Gastroesophageal sphincter (tissue), 4 donors: ENCODE measurements around the gene WDFY1. TPM values are rescaled to one million over a fixed set of nuclear protein-coding genes. Genes with fewer than 3 reads are reported as not detected.

Experiments used
- ATAC-seq: fragments of 150-250 bp; one replicate; pipeline ENCODE4 v1.9.1; 2016; ENCODE audit warnings: mild to moderate bottlenecking, moderate library complexity
- H3K27ac ChIP-seq, 4 donors: fragments of 200-600 bp; sonication (generic) in 3 of 4; 1 replicate in 3 of 4; 2 replicates in 1 of 4; pipeline ENCODE4 v1.5.1; 2016 to 2019
- H3K27me3 ChIP-seq: fragments of 200-600 bp; sonication (generic); one replicate; pipeline ENCODE4 v1.5.1; 2019
- H3K36me3 ChIP-seq, 2 donors: fragments of 200-600 bp; sonication (generic); one replicate each; pipeline ENCODE4 v1.5.1; 2019; ENCODE audit warnings: control low read depth in 1 of 2
- H3K4me1 ChIP-seq, 3 donors: fragments of 200-600 bp; sonication (generic); 1 replicate in 2 of 3; 2 replicates in 1 of 3; pipeline ENCODE4 v1.5.1; 2016 to 2019; ENCODE audit warnings: control low read depth in 2 of 3
- H3K4me3 ChIP-seq, 2 donors: fragments of 200-600 bp; sonication (generic); one replicate each; pipeline ENCODE4 v1.5.1; 2019; ENCODE audit warnings: mild to moderate bottlenecking in 1 of 2, moderate library complexity in 1 of 2
- H3K9me3 ChIP-seq, 3 donors: fragments of 200-600 bp; sonication (generic); one replicate each; pipeline ENCODE4 v1.5.1; 2017 to 2019; ENCODE audit warnings: control low read depth in 2 of 3
- EP300 ChIP-seq: sonication (generic); formaldehyde crosslinking; IDR thresholded peaks from one replicate; pipeline ENCODE4 v1.6.1; 2017; ENCODE audit warnings: antibody characterized with exemption, mild to moderate bottlenecking
- POLR2A ChIP-seq, 2 donors: fragments of 450-650 bp; IDR thresholded peaks; one replicate each; pipeline ENCODE4 v1.6.1; 2017; ENCODE audit warnings: antibody characterized with exemption in 2 of 2, mild to moderate bottlenecking in 2 of 2, moderate library complexity in 1 of 2
- POLR2AphosphoS5 ChIP-seq: sonication (generic); formaldehyde crosslinking; IDR thresholded peaks from one replicate; pipeline ENCODE4 v1.6.1; 2017; ENCODE audit warnings: antibody characterized with exemption
- WGBS, 2 donors: methylation state at CpG; one replicate each; pipeline ENCODE4 v1.1.5; 2018; ENCODE audit warnings: low coverage in 1 of 2; 5-methylcytosine and 5-hydroxymethylcytosine counted together
- total RNA-seq, 4 donors: library from RNA; depleted of rRNA; stranded (reverse); fragments of >200 nt; gene quantifications; one replicate each; pipeline ENCODE4 v1.1.0, GENCODE V29; 2016
- TF ChIP-seq, protein P1 (sequence below), 4 experiments: fragments of 200-600 bp in 2 of 4; fragments of 450-650 bp in 2 of 4; sonication (generic) in 1 of 4; IDR thresholded peaks; one replicate each; pipeline ENCODE4 v1.5.1; 2017 to 2019; ENCODE audit warnings: antibody characterized with exemption in 4 of 4, mild to moderate bottlenecking in 2 of 4, moderate library complexity in 2 of 4

Gene WDFY1
- total RNA-seq, 4 donors from 2014 or later: 26.3 to 49.7 (median 39.3) TPM

DNA sequence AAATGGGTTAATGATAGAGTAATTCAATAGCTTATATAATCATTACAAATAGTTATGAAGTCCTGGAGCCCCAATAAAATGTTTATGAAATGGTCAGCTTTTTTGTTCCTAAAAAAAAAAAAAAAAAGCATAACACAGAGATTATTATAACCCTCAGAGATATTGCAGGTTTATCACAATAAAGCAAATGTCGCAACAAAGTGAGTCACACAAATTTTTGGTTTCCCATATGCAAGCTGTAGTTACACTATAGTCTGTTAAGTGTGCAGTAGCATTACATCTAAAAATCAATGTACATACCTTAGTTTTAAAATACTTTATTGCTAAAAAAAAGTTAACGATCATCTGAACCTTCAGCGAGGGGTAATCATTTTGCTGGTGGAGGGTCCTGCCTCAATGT is 20.0 kb downstream of the WDFY1 start:
- no peak for ATAC-seq

GRCh38 chr2:223923976-223924375 is 21.2 kb downstream of the WDFY1 start:
- Histone ChIP-seq H3K4me1 (peaks cover 0 to 17% (median 0%) of the 10 kb centered on the region in 3 donors), H3K36me3 (no peaks in the 10 kb centered on the region), H3K9me3 (peaks cover 0 to 14% (median 0%) of the 10 kb centered on the region in 3 donors), H3K4me3 (no peak overlapping the region), H3K27me3 (no peaks in the 10 kb centered on the region), H3K27ac (no peak overlapping the region)
- WGBS, 2 donors: 44 to 58% methylated on average over 2 of the region's 2 CpGs
- no peak for ATAC-seq
- TF ChIP-seq POLR2AphosphoS5 (no peak), POLR2A (IDR thresholded peaks at IDR 0.05) (no peak), EP300 (no peak)
- TF ChIP-seq, protein P1, sequence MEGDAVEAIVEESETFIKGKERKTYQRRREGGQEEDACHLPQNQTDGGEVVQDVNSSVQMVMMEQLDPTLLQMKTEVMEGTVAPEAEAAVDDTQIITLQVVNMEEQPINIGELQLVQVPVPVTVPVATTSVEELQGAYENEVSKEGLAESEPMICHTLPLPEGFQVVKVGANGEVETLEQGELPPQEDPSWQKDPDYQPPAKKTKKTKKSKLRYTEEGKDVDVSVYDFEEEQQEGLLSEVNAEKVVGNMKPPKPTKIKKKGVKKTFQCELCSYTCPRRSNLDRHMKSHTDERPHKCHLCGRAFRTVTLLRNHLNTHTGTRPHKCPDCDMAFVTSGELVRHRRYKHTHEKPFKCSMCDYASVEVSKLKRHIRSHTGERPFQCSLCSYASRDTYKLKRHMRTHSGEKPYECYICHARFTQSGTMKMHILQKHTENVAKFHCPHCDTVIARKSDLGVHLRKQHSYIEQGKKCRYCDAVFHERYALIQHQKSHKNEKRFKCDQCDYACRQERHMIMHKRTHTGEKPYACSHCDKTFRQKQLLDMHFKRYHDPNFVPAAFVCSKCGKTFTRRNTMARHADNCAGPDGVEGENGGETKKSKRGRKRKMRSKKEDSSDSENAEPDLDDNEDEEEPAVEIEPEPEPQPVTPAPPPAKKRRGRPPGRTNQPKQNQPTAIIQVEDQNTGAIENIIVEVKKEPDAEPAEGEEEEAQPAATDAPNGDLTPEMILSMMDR (IDR thresholded peaks at IDR 0.05): no peak

More for the DNA sequence above, 20.0 kb downstream of the WDFY1 start:
- Histone ChIP-seq H3K4me1 (peaks cover 0 to 21% (median 0%) of the 10 kb centered on the region in 3 donors), H3K9me3 (peaks cover 0 to 14% (median 0%) of the 10 kb centered on the region in 3 donors), H3K4me3 (no peak overlapping the region), H3K36me3 (no peaks in the 10 kb centered on the region), H3K27me3 (no peaks in the 10 kb centered on the region), H3K27ac (no peak overlapping the region)
- no peak for TF ChIP-seq POLR2AphosphoS5
- TF ChIP-seq, protein P1 (IDR thresholded peaks at IDR 0.05): no peak
- 91 to 93% methylated on average over 3 of the region's 3 CpGs for WGBS, 2 donors

- WGBS, 2 donors: 69 to 71% methylated on average over 2 to 3 of the region's 3 CpGs
- ATAC-seq: no peak
- H3K4me3 ChIP-seq: no peak overlapping the region
Measured at GRCh38 chr2:223922308-223922707, 22.8 kb downstream of the WDFY1 start.

DNA sequence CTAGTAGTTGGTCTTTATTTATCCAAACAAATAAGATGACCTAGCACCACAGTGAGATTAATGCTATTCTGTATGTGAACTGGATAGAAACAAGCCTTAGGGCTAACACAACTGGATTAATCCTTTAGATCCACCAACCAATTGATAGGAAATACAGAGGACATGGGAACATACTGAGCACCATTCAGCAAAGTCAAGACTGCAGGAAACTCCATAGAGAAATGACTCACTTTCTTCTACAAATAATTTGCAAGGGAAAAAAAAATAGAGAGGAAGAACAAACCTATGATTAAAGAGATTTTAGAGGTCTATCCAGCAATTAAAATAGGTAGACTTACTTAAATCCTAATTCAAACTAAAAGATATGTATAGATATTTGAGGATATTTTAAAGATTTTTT is 23.9 kb downstream of the WDFY1 start:
- peaks cover 0 to 23% (median 0%) of the 10 kb centered on the region in 3 donors for H3K4me1 ChIP-seq
- H3K4me3 ChIP-seq: no peak overlapping the region
- H3K27me3 ChIP-seq: no peaks in the 10 kb centered on the region
- H3K36me3 ChIP-seq: peaks cover 0 to 17% of the 10 kb centered on the region in 2 donors
- H3K9me3 ChIP-seq: no peaks in the 10 kb centered on the region
- no peak for TF ChIP-seq EP300
- TF ChIP-seq, protein P1 (IDR thresholded peaks at IDR 0.05): no peak
- TF ChIP-seq POLR2A (IDR thresholded peaks at IDR 0.05): no peak
- no peak for TF ChIP-seq POLR2AphosphoS5
- no peak for ATAC-seq
- no peak overlapping the region for H3K27ac ChIP-seq

More at GRCh38 chr2:223922308-223922707, 22.8 kb downstream of the WDFY1 start:
- H3K27ac ChIP-seq: no peak overlapping the region
- peaks cover 0 to 23% (median 0%) of the 10 kb centered on the region in 3 donors for H3K4me1 ChIP-seq
- H3K9me3 ChIP-seq: peaks cover 0 to 7% (median 0%) of the 10 kb centered on the region in 3 donors
- TF ChIP-seq, protein P1 (IDR thresholded peaks at IDR 0.05): no peak
- TF ChIP-seq POLR2AphosphoS5 (no peak), POLR2A (IDR thresholded peaks at IDR 0.05) (no peak), EP300 (no peak)
- H3K27me3 ChIP-seq: no peaks in the 10 kb centered on the region
- H3K36me3 ChIP-seq: peaks cover 0 to 5% of the 10 kb centered on the region in 2 donors

DNA sequence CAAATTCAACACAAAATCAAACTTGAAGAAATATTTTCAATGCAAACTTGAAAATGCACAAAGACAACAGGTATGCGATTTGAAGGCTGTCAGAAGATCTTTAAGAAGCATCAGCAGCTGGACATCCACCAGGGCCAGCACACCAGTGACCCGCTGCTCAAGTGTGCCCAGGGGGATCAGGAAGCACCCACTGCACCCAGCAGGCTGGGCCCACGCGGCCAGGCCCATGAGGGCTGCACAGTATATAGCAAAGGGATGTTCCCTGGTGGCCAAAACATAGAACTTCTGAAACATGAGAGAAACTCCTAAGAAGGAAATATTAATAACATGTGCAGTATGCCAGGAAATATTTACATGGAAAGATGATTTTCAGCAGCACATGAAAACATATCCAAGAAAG is 25.0 kb downstream of the WDFY1 start:
- peaks cover 0 to 23% (median 0%) of the 10 kb centered on the region in 3 donors for H3K4me1 ChIP-seq
- no peak for TF ChIP-seq POLR2AphosphoS5
- no peak for TF ChIP-seq POLR2A (IDR thresholded peaks at IDR 0.05)
- no peak for TF ChIP-seq EP300
- TF ChIP-seq, protein P1 (IDR thresholded peaks at IDR 0.05): no peak
- no peak overlapping the region for H3K27ac ChIP-seq
- ATAC-seq: no peak
- WGBS, 2 donors: 87 to 100% methylated on average over 2 to 3 of the region's 4 CpGs
- H3K36me3 ChIP-seq: peaks cover 0 to 26% of the 10 kb centered on the region in 2 donors
- H3K9me3 ChIP-seq: no peaks in the 10 kb centered on the region
- H3K4me3 ChIP-seq: no peak overlapping the region
- no peaks in the 10 kb centered on the region for H3K27me3 ChIP-seq
